Vagina (tissue), 2 donors: Measurements from ENCODE around the gene SMARCA4.

ENCODE experiments used
- POLR2A ChIP-seq, 2 donors: fragments of 450-650 bp; IDR thresholded peaks; one replicate each; pipeline ENCODE4 v1.6.1; 2017; ENCODE audit warnings: antibody characterized with exemption in 2 of 2, mild to moderate bottlenecking in 2 of 2, moderate library complexity in 2 of 2
- POLR2AphosphoS5 ChIP-seq, 2 donors: sonication (generic); formaldehyde crosslinking; IDR thresholded peaks; one replicate each; pipeline ENCODE4 v1.9.0; 2017; ENCODE audit warnings: antibody characterized with exemption in 2 of 2, mild to moderate bottlenecking in 2 of 2, low read depth in 1 of 2; ENCODE audit not compliant: insufficient read depth in 1 of 2
- TF ChIP-seq, protein P1 (sequence below), 3 experiments: fragments of 450-650 bp in 2 of 3; fragments of 200-600 bp in 1 of 3; sonication (generic) in 1 of 3; IDR thresholded peaks; one replicate each; pipeline ENCODE4 v1.5.1; 2017 to 2019; ENCODE audit warnings: antibody characterized with exemption in 3 of 3, mild to moderate bottlenecking in 2 of 3, moderate library complexity in 2 of 3

DNA sequence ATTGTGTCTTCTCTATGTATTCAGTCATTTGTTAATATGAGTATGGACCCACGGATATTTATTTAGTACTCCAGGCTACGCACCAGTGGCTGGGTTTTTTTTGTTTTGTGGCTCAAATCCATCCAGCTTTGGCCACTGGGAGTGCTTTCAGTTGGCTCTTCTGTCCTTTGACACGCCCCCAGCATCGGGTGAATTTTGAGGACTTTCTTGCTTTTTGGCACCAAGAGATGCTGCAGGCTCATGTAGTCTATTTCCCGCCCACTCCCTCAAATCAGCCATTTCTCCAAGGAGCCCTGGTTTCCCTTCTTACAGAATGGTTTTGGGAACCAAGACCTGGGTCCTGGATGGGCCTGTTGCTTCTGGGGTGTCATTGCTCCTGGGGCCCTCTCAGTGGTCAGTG, 55.8 kb downstream of the SMARCA4 start:
- TF ChIP-seq POLR2AphosphoS5 (IDR thresholded peaks at IDR 0.05; ENCODE audit: insufficient read depth in 1 of 2, low read depth in 1 of 2) (no peak), POLR2A (IDR thresholded peaks at IDR 0.05) (no peak)
- TF ChIP-seq, protein P1, sequence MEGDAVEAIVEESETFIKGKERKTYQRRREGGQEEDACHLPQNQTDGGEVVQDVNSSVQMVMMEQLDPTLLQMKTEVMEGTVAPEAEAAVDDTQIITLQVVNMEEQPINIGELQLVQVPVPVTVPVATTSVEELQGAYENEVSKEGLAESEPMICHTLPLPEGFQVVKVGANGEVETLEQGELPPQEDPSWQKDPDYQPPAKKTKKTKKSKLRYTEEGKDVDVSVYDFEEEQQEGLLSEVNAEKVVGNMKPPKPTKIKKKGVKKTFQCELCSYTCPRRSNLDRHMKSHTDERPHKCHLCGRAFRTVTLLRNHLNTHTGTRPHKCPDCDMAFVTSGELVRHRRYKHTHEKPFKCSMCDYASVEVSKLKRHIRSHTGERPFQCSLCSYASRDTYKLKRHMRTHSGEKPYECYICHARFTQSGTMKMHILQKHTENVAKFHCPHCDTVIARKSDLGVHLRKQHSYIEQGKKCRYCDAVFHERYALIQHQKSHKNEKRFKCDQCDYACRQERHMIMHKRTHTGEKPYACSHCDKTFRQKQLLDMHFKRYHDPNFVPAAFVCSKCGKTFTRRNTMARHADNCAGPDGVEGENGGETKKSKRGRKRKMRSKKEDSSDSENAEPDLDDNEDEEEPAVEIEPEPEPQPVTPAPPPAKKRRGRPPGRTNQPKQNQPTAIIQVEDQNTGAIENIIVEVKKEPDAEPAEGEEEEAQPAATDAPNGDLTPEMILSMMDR (IDR thresholded peaks at IDR 0.05), result no peak
